ENCODE data around the gene INO80.

INO80 gene

DNA sequence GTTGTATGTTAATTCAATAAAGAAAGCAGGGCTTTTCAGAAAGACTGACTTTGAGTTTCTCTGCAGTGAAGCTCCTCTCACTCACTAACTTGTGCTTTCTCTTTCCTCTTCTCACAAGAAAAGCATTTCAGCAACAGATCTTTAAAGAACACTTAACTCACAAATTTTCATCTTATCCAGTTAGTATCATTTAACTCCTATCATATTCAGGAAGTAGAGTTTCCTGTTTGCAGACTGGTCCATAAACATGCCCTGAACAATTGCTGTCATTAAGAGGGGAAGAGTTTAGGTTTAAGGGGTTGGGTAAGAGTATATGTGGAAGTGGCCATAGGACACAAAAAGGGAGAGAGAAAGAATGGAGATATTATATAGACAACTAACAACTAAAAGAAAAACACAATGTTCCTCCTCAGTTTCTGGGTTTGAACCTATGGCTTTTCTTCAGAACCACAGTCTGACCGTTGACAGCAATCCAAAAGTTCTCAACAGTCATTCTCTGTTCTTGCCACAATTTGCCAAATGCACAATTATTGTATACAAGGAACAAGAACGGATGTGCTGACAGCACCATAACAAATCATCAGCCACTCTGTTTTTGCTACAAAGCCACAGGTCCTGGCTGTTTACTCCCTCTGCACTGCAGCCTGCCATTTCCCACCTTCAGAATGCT, 98.9 kb downstream of the INO80 start:
- H3K4me3 ChIP-seq (ENCODE audit: low read depth in 1 of 2, low read length in 2 of 2), result no peak overlapping the region
- no peak overlapping the region for H3K27ac ChIP-seq (ENCODE audit: low read depth, low read length)
- no peaks in the 10 kb centered on the region for H3K9me3 ChIP-seq (ENCODE audit: low read length)
- no peaks in the 10 kb centered on the region for H3K4me1 ChIP-seq (ENCODE audit: insufficient read depth, low read length)
- H3K9ac ChIP-seq (ENCODE audit: low read length), result no peak overlapping the region
- H3K36me3 ChIP-seq (ENCODE audit: insufficient read depth, low read length), result peaks cover 43% of the 10 kb centered on the region
- no peaks in the 10 kb centered on the region for H3K27me3 ChIP-seq (ENCODE audit: control insufficient read depth in 1 of 2, insufficient read depth in 2 of 2, low read length in 2 of 2)

DNA sequence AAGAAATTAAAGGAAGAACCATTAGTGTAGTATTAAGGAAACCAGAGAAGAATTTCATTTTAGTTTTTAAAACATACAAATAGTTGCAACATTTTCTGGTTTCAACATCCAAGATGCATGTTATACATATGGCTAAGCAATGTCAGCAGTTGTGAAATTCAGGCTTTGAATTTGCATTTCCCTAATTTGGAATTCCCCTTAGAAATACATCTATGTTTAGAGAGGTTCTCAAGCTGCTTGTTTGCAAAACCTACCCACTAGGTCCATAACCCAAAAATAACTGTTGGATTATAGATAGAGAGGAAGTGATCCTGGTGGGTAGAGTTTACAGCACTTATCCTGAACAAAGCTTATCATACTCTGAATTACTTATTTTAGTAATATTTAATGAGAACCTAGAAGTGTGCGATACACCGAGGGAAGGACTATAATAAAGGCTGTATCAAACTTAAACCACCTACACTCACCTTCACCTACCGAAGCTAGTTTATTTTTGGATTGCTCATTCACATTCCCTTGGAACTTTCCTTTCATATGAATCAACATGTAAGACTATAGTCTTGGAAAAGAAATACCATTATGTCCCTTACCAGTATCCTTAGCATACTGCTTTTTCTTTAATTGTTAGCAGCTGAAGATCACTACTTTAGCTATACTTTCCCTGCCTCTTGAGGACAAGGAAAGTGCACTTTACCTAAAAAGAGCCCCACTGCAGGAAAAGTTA, 102.2 kb downstream of the INO80 start:
- Histone ChIP-seq H3K9ac (ENCODE audit: low read length) (no peak overlapping the region), H3K27me3 (ENCODE audit: control insufficient read depth in 1 of 2, insufficient read depth in 2 of 2, low read length in 2 of 2) (no peaks in the 10 kb centered on the region), H3K4me1 (ENCODE audit: insufficient read depth, low read length) (no peaks in the 10 kb centered on the region), H3K4me3 (ENCODE audit: low read depth in 1 of 2, low read length in 2 of 2) (no peak overlapping the region), H3K9me3 (ENCODE audit: low read length) (no peaks in the 10 kb centered on the region), H3K36me3 (ENCODE audit: insufficient read depth, low read length) (peaks cover 27% of the 10 kb centered on the region), H3K27ac (ENCODE audit: low read depth, low read length) (no peak overlapping the region)

DNA sequence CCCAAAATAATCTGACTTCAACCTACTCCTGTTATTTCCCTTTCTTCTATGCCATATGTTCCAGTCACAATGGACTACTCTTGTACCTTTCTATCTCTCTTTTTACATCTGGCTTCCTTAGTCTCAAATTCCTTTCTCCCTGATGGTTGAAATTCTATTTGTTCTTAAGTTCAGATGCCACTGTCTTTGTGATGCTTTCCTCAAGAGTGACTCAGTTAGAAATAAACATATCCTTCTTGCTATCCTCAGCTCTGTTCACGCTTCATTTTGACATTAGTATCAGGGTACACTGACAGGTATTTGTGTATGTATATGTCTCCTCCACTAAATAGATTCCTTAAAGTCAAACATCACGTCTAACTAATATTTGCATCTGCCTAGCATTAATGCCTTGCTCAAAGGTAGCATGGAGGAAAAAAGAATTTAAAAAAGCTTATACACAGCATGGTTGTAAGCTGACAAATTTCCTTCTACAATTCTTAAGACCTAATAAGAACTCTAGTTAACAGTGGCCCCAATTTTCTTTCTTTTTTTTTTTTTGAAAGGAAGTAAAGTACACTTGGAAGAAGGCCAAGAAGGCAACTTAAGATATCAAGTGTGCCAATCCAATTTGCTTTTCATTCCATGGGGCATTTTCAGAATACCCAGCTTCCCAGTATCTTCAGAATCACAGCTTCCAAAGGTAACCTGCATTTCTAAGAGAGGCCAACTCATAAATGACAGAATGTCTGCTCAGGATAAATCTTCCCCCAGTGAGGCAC, 104.8 kb downstream of the INO80 start:
- H3K9me3 ChIP-seq (ENCODE audit: low read length), result no peaks in the 10 kb centered on the region
- H3K4me1 ChIP-seq (ENCODE audit: insufficient read depth, low read length), result no peaks in the 10 kb centered on the region
- no peak overlapping the region for H3K4me3 ChIP-seq (ENCODE audit: low read depth in 1 of 2, low read length in 2 of 2)
- H3K36me3 ChIP-seq (ENCODE audit: insufficient read depth, low read length), result peaks cover 15% of the 10 kb centered on the region
- H3K9ac ChIP-seq (ENCODE audit: low read length), result no peak overlapping the region
- H3K27me3 ChIP-seq (ENCODE audit: control insufficient read depth in 1 of 2, insufficient read depth in 2 of 2, low read length in 2 of 2), result no peaks in the 10 kb centered on the region
- no peak overlapping the region for H3K27ac ChIP-seq (ENCODE audit: low read depth, low read length)

DNA sequence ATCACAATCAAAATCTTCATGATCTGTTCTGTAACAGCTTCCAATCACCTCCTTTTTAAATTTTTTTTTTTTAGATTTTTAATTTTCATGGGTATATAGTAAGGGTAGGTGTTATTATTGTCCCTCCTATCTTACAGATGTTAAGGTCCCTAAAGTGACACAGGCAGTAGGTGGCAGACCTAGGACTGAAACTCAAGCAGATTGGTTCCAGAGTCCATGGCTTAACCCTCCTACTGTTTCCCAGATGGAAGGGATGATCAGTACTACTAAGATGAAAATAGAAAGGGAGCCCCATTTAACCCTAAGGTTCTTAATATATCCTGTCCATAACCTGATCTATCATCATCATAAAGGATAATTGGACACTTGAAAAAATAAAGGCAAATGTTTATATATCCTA, 105.7 kb downstream of the INO80 start:
- no peaks in the 10 kb centered on the region for H3K27me3 ChIP-seq (ENCODE audit: control insufficient read depth in 1 of 2, insufficient read depth in 2 of 2, low read length in 2 of 2)
- H3K4me3 ChIP-seq (ENCODE audit: low read depth in 1 of 2, low read length in 2 of 2), result no peak overlapping the region
- no peaks in the 10 kb centered on the region for H3K4me1 ChIP-seq (ENCODE audit: insufficient read depth, low read length)
- no peaks in the 10 kb centered on the region for H3K9me3 ChIP-seq (ENCODE audit: low read length)
- no peak overlapping the region for H3K9ac ChIP-seq (ENCODE audit: low read length)
- H3K36me3 ChIP-seq (ENCODE audit: insufficient read depth, low read length), result peaks cover 12% of the 10 kb centered on the region
- no peak overlapping the region for H3K27ac ChIP-seq (ENCODE audit: low read depth, low read length)

DNA sequence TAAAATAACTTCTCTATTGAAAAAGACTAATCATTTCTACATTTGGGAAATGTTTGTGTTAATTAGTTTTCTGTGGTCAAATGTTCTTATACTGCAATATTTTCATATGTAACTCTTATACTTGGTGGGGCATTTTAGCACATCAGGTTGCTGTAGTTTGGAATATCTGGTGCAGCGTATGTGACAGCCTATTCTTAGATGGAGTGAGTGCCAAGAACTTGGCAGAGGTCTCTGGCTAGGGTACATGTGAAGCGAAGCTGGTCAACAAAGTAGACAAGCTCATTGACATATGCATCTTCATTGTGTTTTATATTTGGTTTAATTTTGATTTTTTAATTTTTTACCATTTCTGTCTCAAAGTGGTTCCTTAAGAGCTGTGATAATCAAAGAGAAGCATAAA, 109.6 kb downstream of the INO80 start:
- Histone ChIP-seq H3K36me3 (ENCODE audit: insufficient read depth, low read length) (peaks cover 15% of the 10 kb centered on the region), H3K4me1 (ENCODE audit: insufficient read depth, low read length) (no peaks in the 10 kb centered on the region)

DNA sequence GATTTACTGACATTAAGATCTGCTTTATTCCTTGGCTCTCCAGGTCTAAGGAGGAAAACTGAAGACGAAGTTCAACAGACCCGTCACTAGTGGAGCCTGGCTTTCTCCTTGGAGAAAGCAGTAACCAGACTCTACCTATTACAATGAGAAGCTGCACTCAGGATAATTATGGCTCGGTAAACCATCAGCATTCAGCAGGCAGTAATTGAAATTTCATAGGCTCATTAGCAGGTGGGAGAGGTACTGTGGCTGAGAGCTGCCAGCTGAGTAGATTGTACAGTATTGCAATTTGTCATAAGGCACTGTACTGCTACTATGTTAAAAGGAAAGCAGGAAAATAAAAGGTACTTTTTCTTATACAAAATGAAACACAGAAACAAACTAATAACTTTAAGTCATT, 111.6 kb downstream of the INO80 start:
- H3K4me3 ChIP-seq (ENCODE audit: low read depth in 1 of 2, low read length in 2 of 2), result no peak overlapping the region
- H3K36me3 ChIP-seq (ENCODE audit: insufficient read depth, low read length), result peaks cover 21% of the 10 kb centered on the region

More for the DNA sequence above, 109.6 kb downstream of the INO80 start:
- Histone ChIP-seq H3K4me3 (ENCODE audit: low read depth in 1 of 2, low read length in 2 of 2) (no peak overlapping the region), H3K27ac (ENCODE audit: low read depth, low read length) (no peak overlapping the region), H3K9me3 (ENCODE audit: low read length) (no peaks in the 10 kb centered on the region), H3K9ac (ENCODE audit: low read length) (no peak overlapping the region), H3K27me3 (ENCODE audit: control insufficient read depth in 1 of 2, insufficient read depth in 2 of 2, low read length in 2 of 2) (no peaks in the 10 kb centered on the region)

DNA sequence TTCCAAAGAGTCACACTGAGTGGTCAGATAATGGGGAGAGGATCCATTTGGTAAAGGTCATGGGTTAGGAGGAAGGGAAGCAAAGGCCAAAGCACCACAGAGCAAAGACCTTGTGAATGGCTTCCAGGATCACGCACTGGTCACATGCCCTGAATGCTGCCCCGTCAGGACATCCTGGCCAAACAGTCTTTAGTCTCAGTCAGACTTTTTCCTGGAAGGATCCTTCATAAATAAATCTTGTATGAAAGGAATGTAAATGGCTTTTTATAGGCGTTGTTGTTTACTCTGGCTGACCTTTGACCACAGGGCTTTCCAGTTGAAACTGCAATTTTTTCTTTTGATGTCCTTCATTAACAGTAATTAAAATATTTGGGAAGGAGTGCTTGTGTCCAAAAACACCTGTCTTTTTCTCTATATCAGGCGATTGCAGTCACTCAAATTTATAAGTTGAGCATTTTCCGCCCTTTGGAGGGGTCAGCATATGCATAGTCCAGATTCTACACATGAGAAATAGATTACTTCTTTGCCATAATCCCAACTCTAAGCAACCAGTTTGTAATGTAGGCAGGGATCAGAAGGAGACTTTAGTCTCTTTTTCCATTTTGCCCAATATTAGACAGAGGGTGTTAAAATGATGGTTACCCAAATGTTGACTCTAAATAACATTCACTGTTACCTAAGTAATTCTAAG, 114.4 kb downstream of the INO80 start:
- peaks cover 34% of the 10 kb centered on the region for H3K36me3 ChIP-seq (ENCODE audit: insufficient read depth, low read length)
- no peak overlapping the region for H3K4me3 ChIP-seq (ENCODE audit: low read depth in 1 of 2, low read length in 2 of 2)
- H3K27ac ChIP-seq (ENCODE audit: low read depth, low read length), result no peak overlapping the region
- H3K9ac ChIP-seq (ENCODE audit: low read length), result no peak overlapping the region
- H3K4me1 ChIP-seq (ENCODE audit: insufficient read depth, low read length), result no peaks in the 10 kb centered on the region
- H3K9me3 ChIP-seq (ENCODE audit: low read length), result no peaks in the 10 kb centered on the region
- no peaks in the 10 kb centered on the region for H3K27me3 ChIP-seq (ENCODE audit: control insufficient read depth in 1 of 2, insufficient read depth in 2 of 2, low read length in 2 of 2)

More for the DNA sequence above, 111.6 kb downstream of the INO80 start:
- H3K9me3 ChIP-seq (ENCODE audit: low read length), result no peaks in the 10 kb centered on the region
- H3K4me1 ChIP-seq (ENCODE audit: insufficient read depth, low read length), result no peaks in the 10 kb centered on the region
- H3K27ac ChIP-seq (ENCODE audit: low read depth, low read length), result no peak overlapping the region
- no peaks in the 10 kb centered on the region for H3K27me3 ChIP-seq (ENCODE audit: control insufficient read depth in 1 of 2, insufficient read depth in 2 of 2, low read length in 2 of 2)
- H3K9ac ChIP-seq (ENCODE audit: low read length), result no peak overlapping the region

DNA sequence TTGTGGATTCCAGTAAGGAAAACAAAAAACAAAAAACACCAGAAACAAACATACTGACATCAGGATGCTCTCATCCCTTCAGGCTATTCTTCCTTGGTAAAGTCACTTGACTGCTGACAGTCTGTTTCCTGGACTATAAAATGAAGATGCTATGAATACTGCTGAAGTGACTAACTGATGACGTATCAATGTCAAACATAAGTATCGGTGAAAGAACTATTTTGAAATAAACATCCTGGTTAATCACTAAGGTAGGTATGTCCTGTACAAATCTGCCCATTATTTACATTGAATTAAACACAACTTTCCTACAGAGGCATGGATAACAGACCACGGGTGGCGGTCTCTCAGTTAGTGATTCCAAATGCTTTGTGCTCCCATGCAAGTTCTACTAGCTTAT, 116.9 kb downstream of the INO80 start:
- Histone ChIP-seq H3K27me3 (ENCODE audit: control insufficient read depth in 1 of 2, insufficient read depth in 2 of 2, low read length in 2 of 2) (no peaks in the 10 kb centered on the region), H3K4me1 (ENCODE audit: insufficient read depth, low read length) (no peaks in the 10 kb centered on the region), H3K9ac (ENCODE audit: low read length) (no peak overlapping the region), H3K9me3 (ENCODE audit: low read length) (no peaks in the 10 kb centered on the region), H3K27ac (ENCODE audit: low read depth, low read length) (no peak overlapping the region), H3K36me3 (ENCODE audit: insufficient read depth, low read length) (peaks cover 36% of the 10 kb centered on the region), H3K4me3 (ENCODE audit: low read depth in 1 of 2, low read length in 2 of 2) (no peak overlapping the region)

DNA sequence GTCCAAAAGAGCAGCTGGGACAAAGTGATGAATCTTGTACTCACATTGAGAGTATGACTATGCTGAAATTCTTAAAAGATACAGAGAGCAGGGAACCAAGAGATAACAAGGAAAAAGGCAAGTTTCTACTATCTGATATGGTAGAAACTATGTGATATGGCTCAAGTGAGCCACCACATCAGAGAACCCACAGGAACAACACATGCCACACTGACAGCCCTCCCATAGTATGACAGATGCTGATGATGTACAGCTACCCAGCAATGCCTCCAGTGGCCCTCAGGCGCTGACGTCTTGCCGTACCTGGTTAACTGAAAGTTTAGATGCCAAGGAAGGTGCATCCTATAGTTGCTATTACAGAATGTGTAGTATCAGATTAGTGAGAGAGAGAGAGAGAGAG, 120.4 kb downstream of the INO80 start:
- no peaks in the 10 kb centered on the region for H3K9me3 ChIP-seq (ENCODE audit: low read length)
- no peak overlapping the region for H3K9ac ChIP-seq (ENCODE audit: low read length)
- peaks cover 11% of the 10 kb centered on the region for H3K4me1 ChIP-seq (ENCODE audit: insufficient read depth, low read length)
- H3K36me3 ChIP-seq (ENCODE audit: insufficient read depth, low read length), result peaks cover 29% of the 10 kb centered on the region
- H3K4me3 ChIP-seq (ENCODE audit: low read depth in 1 of 2, low read length in 2 of 2), result no peak overlapping the region
- no peaks in the 10 kb centered on the region for H3K27me3 ChIP-seq (ENCODE audit: control insufficient read depth in 1 of 2, insufficient read depth in 2 of 2, low read length in 2 of 2)
- H3K27ac ChIP-seq (ENCODE audit: low read depth, low read length), result no peak overlapping the region

DNA sequence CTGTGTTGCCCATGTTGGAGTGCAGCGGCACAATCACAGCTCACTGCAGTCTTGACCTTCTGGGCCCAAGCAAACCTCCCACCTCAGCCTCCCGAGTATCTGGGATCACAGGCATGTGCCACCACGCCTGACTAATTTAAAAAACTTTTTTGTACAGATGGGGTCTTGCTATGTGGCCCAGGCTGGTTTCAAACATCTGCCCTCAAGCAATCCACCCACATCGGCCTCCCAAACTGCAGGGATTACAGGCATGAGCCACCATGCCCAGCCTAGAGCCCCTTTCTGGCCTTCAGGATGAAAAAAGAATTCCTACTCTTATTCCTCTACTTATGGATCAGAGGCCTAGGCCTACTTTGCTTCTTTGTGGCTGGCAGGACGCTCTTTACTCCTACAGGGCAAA, 123.3 kb downstream of the INO80 start:
- H3K27ac ChIP-seq (ENCODE audit: low read depth, low read length), result no peak overlapping the region
- no peak overlapping the region for H3K4me3 ChIP-seq (ENCODE audit: low read depth in 1 of 2, low read length in 2 of 2)
- no peaks in the 10 kb centered on the region for H3K9me3 ChIP-seq (ENCODE audit: low read length)
- no peak overlapping the region for H3K9ac ChIP-seq (ENCODE audit: low read length)
- H3K27me3 ChIP-seq (ENCODE audit: control insufficient read depth in 1 of 2, insufficient read depth in 2 of 2, low read length in 2 of 2), result no peaks in the 10 kb centered on the region
- H3K4me1 ChIP-seq (ENCODE audit: insufficient read depth, low read length), result peaks cover 11% of the 10 kb centered on the region
- peaks cover 20% of the 10 kb centered on the region for H3K36me3 ChIP-seq (ENCODE audit: insufficient read depth, low read length)

DNA sequence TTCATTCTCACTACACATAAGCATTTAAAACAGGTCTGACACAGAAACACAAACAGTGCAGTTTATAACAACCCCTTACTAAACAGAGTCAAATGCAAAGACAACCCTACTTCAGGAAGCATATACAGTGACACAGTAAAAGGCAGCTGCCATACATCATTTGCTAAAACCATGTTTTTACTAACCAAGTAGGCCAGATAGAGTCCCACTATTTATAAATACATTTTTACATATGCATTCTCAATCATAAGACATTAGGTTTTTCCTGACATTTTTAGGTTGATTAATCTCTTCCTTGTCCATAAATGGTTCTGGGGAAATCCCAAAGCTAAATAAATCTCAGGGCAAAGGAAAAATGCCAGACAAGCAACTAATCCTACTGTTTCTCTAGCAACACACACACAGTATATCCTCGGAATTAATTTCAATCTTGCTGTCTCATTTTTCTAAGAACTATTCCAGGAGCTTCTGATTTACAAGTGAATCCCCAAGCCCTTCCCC, 123.8 kb downstream of the INO80 start:
- Histone ChIP-seq H3K4me1 (ENCODE audit: insufficient read depth, low read length) (peaks cover 11% of the 10 kb centered on the region), H3K27me3 (ENCODE audit: control insufficient read depth in 1 of 2, insufficient read depth in 2 of 2, low read length in 2 of 2) (no peaks in the 10 kb centered on the region)

More for the DNA sequence above, 123.8 kb downstream of the INO80 start:
- no peaks in the 10 kb centered on the region for H3K9me3 ChIP-seq (ENCODE audit: low read length)
- H3K27ac ChIP-seq (ENCODE audit: low read depth, low read length), result no peak overlapping the region
- H3K9ac ChIP-seq (ENCODE audit: low read length), result no peak overlapping the region
- peaks cover 22% of the 10 kb centered on the region for H3K36me3 ChIP-seq (ENCODE audit: insufficient read depth, low read length)
- no peak overlapping the region for H3K4me3 ChIP-seq (ENCODE audit: low read depth in 1 of 2, low read length in 2 of 2)

All from muscle layer of colon (tissue), 2 donors.